Mesenchymal stem cell (in vitro differentiated cells and primary cell): ENCODE measurements around the gene YWHAQ.
A peak's percentile ranks its signal among the peaks of the same experiment; 100 is the strongest.

Experiments
- DNase-seq: peaks from one replicate; pipeline ENCODE4 v3.0.0-alpha.2; 2013
- H2AFZ ChIP-seq: one replicate; pipeline ENCODE4 v1.6.1; 2013; ENCODE audit warnings: low read depth, mild to moderate bottlenecking, control low read depth, inconsistent platforms, low read length, moderate library complexity
- H2AK5ac ChIP-seq: 2 replicates; pipeline ENCODE4 v1.6.1; 2013; ENCODE audit warnings: low read length, moderate library complexity, mild to moderate bottlenecking, inconsistent platforms; ENCODE audit not compliant: severe bottlenecking
- H2BK120ac ChIP-seq: one replicate; pipeline ENCODE4 v1.6.1; 2013; ENCODE audit warnings: low read depth, mild to moderate bottlenecking, inconsistent platforms, low read length, moderate library complexity
- H2BK12ac ChIP-seq, 2 experiments: one replicate each; pipeline ENCODE4 v1.6.1; 2013; ENCODE audit warnings: inconsistent platforms in 2 of 2, low read length in 2 of 2, mild to moderate bottlenecking in 2 of 2, moderate library complexity in 2 of 2, control low read depth in 1 of 2
- H2BK15ac ChIP-seq: one replicate; pipeline ENCODE4 v1.6.1; 2013; ENCODE audit warnings: mild to moderate bottlenecking, low read depth, inconsistent platforms; ENCODE audit not compliant: poor library complexity, severe bottlenecking
- H2BK5ac ChIP-seq: 2 replicates; pipeline ENCODE4 v1.6.1; 2013; ENCODE audit warnings: low read depth, mild to moderate bottlenecking, low read length, control low read depth, inconsistent platforms; ENCODE audit not compliant: poor library complexity, severe bottlenecking
- H3K14ac ChIP-seq, 2 experiments: one replicate each; pipeline ENCODE4 v1.6.1; 2013; ENCODE audit warnings: inconsistent platforms in 2 of 2, low read length in 2 of 2, control low read depth in 1 of 2, mild to moderate bottlenecking in 1 of 2, moderate library complexity in 1 of 2
- H3K18ac ChIP-seq, 2 experiments: one replicate each; pipeline ENCODE4 v1.6.1; 2013; ENCODE audit warnings: inconsistent platforms in 2 of 2, low read length in 2 of 2, control low read depth in 1 of 2, low read depth in 1 of 2, mild to moderate bottlenecking in 1 of 2
- H3K23ac ChIP-seq, 2 experiments: one replicate each; pipeline ENCODE4 v1.6.1; 2013; ENCODE audit warnings: inconsistent platforms in 2 of 2, low read length in 2 of 2, mild to moderate bottlenecking in 2 of 2, moderate library complexity in 2 of 2, control low read depth in 1 of 2
- H3K27ac ChIP-seq: 2 replicates; pipeline ENCODE4 v1.5.1; 2013; ENCODE audit warnings: mild to moderate bottlenecking, moderate library complexity, low read length, control low read depth, inconsistent platforms; ENCODE audit not compliant: poor library complexity, severe bottlenecking
- H3K27me3 ChIP-seq, 2 experiments: 2 replicates each; pipeline versions ENCODE4 v1.6.1 to v1.7.0; 2013; ENCODE audit warnings: low read length in 2 of 2, mild to moderate bottlenecking in 2 of 2, moderate library complexity in 2 of 2, control low read depth in 1 of 2, inconsistent platforms in 1 of 2; ENCODE audit not compliant: control insufficient read depth in 1 of 2, insufficient read depth in 1 of 2
- H3K36me3 ChIP-seq, 2 experiments: 2 replicates each; pipeline versions ENCODE4 v1.6.1 to v1.7.0; 2013; ENCODE audit warnings: low read length in 2 of 2, control low read depth in 1 of 2, inconsistent platforms in 1 of 2, low read depth in 1 of 2, mild to moderate bottlenecking in 1 of 2; ENCODE audit not compliant: insufficient read depth in 2 of 2, control insufficient read depth in 1 of 2
- H3K4ac ChIP-seq, 2 experiments: one replicate each; pipeline ENCODE4 v1.6.1; 2013; ENCODE audit warnings: inconsistent platforms in 2 of 2, low read length in 2 of 2, mild to moderate bottlenecking in 2 of 2, moderate library complexity in 2 of 2, control low read depth in 1 of 2, low read depth in 1 of 2
- H3K4me1 ChIP-seq: 2 replicates; pipeline ENCODE4 v1.6.1; 2013; ENCODE audit warnings: low read depth, low read length, control low read depth; ENCODE audit not compliant: control insufficient read depth, insufficient read depth
- H3K4me2 ChIP-seq: 2 replicates; pipeline ENCODE4 v1.6.1; 2013; ENCODE audit warnings: low read length, mild to moderate bottlenecking, inconsistent platforms; ENCODE audit not compliant: poor library complexity, severe bottlenecking
- H3K4me3 ChIP-seq, 2 experiments: 2 replicates each; pipeline versions ENCODE4 v1.5.1 to v1.7.0; 2013; ENCODE audit warnings: low read length in 2 of 2, mild to moderate bottlenecking in 2 of 2, control low read depth in 1 of 2, low read depth in 1 of 2; ENCODE audit not compliant: insufficient read depth in 1 of 2
- H3K79me1 ChIP-seq: replicated peaks from 2 replicates; pipeline ENCODE4 v1.6.1; 2013; ENCODE audit warnings: mild to moderate bottlenecking, control low read depth, low read length, inconsistent platforms; ENCODE audit not compliant: poor library complexity, severe bottlenecking
- H3K9ac ChIP-seq: 2 replicates; pipeline ENCODE4 v1.7.0; 2013; ENCODE audit warnings: mild to moderate bottlenecking, low read length, moderate library complexity
- H3K9me3 ChIP-seq: 2 replicates; pipeline ENCODE4 v1.7.0; 2013; ENCODE audit warnings: mild to moderate bottlenecking, low read length; ENCODE audit not compliant: control insufficient read depth
- H4K8ac ChIP-seq: one replicate; pipeline ENCODE4 v1.6.1; 2013; ENCODE audit warnings: inconsistent platforms, mild to moderate bottlenecking, low read length, moderate library complexity
- H4K91ac ChIP-seq: one replicate; pipeline ENCODE4 v1.6.1; 2013; ENCODE audit warnings: mild to moderate bottlenecking, low read length, inconsistent platforms
- WGBS: methylation state at CpG from one replicate; pipeline ENCODE4 v1.1.7; 2013; ENCODE audit warnings: mixed read lengths; 5-methylcytosine and 5-hydroxymethylcytosine counted together

YWHAQ gene

DNA sequence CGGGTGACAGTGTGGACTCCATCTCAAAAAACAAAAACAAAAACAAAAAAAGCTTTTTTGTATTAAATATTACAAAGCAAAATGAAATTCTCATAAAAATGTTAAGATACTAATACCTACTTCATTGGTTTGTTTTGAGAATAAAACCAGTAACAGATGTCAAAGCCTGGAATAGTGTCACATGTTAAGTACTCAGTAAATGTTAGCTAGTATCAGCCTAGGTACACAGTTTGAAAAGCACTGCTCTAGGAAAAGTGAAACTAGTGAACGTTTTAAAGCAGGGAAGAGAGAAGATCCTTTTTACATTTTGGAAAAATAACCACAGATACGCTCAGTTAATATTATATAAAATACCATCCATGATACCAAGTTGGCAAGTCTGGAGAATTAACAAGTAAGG is 38.1 kb downstream of the YWHAQ start:
- Histone ChIP-seq H2BK120ac (no peak overlapping the region), H4K8ac (no peak overlapping the region), H3K27me3 (no peaks in the 10 kb centered on the region), H2AFZ (no peak overlapping the region), H3K27ac (no peak overlapping the region), H2BK15ac (no peak overlapping the region), H4K91ac (no peak overlapping the region), H3K79me1 (peaks cover 2% of the 10 kb centered on the region), H3K4ac (no peak overlapping the region), H3K14ac (no peak overlapping the region), H2AK5ac (no peak overlapping the region), H3K36me3 (peaks cover 13 to 52% of the 10 kb centered on the region in 2 experiments), H3K9me3 (no peaks in the 10 kb centered on the region), H3K9ac (peak overlapping the region; percentile 59), H3K23ac (no peak overlapping the region), H3K18ac (no peak overlapping the region), H3K4me1 (peaks cover 3% of the 10 kb centered on the region), H3K4me3 (no peak overlapping the region), H2BK5ac (no peak overlapping the region), H2BK12ac (no peak overlapping the region), H3K4me2 (no peak overlapping the region)
- no peak for DNase-seq
- WGBS, result no CpG with 5 or more reads among the region's 3 CpGs

DNA sequence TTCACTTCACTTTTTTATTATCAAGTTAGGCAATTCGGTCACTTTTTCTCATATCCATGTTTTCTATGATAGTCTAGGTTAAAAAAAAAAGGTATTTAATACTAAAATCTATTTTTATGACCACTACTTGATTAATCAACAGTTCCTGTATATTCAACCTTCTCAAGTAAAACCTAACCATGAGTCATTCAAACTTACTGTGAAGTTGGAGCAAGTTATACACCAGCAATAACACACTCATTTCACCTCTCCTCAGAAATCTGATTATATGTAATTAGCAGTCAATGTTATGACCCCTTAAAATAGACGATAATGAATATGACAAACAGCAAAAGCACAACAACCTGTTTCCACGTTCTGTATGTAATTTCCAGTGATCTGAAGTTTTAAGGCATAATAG is 40.2 kb downstream of the YWHAQ start:
- H2BK12ac ChIP-seq, result no peak overlapping the region
- no peak overlapping the region for H4K8ac ChIP-seq
- H2BK5ac ChIP-seq, result no peak overlapping the region
- H3K9me3 ChIP-seq, result no peaks in the 10 kb centered on the region
- no peak overlapping the region for H3K14ac ChIP-seq
- H4K91ac ChIP-seq, result no peak overlapping the region
- WGBS, result no CpG with 5 or more reads among the region's 3 CpGs
- no peak overlapping the region for H3K23ac ChIP-seq
- H3K18ac ChIP-seq, result no peak overlapping the region
- no peak overlapping the region for H3K4me3 ChIP-seq
- H3K4me1 ChIP-seq, result peaks cover 3% of the 10 kb centered on the region
- H2AK5ac ChIP-seq, result no peak overlapping the region
- no peak overlapping the region for H3K4ac ChIP-seq
- H3K79me1 ChIP-seq, result peaks cover 5% of the 10 kb centered on the region
- no peak overlapping the region for H3K4me2 ChIP-seq
- peaks cover 10 to 65% of the 10 kb centered on the region in 2 experiments for H3K36me3 ChIP-seq
- no peak overlapping the region for H2BK15ac ChIP-seq
- no peak for DNase-seq
- no peak overlapping the region for H3K9ac ChIP-seq
- no peak overlapping the region for H2AFZ ChIP-seq
- no peak overlapping the region for H3K27ac ChIP-seq
- H2BK120ac ChIP-seq, result no peak overlapping the region
- no peaks in the 10 kb centered on the region for H3K27me3 ChIP-seq

DNA sequence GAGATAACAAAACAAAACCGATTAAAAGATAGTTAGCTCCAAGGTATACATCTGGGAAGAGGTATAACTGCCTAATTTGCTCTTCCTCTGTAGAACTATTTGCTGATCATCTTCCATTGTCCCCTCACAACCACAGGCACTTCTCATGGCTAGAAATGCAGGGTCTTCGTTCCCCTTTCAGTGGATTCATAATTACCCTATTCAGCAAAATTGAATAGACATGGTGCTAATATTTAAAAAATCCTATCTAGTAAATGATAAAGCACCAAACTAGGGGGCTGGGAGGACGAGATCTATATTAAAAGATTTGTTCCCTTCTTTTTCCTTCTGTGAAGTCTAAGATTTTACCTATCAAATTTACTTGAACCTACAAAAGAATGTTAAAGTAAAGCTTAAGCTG is 44.3 kb downstream of the YWHAQ start:
- no peaks in the 10 kb centered on the region for H3K9me3 ChIP-seq
- H2BK15ac ChIP-seq, result no peak overlapping the region
- no peak overlapping the region for H4K8ac ChIP-seq
- no peak overlapping the region for H2BK120ac ChIP-seq
- no peak overlapping the region for H2BK12ac ChIP-seq
- no peak overlapping the region for H2AK5ac ChIP-seq
- H3K14ac ChIP-seq, result no peak overlapping the region
- H3K4ac ChIP-seq, result no peak overlapping the region
- H3K9ac ChIP-seq, result no peak overlapping the region
- no peaks in the 10 kb centered on the region for H3K4me1 ChIP-seq
- peaks cover 14 to 85% of the 10 kb centered on the region in 2 experiments for H3K36me3 ChIP-seq
- no peak overlapping the region for H2BK5ac ChIP-seq
- H3K4me2 ChIP-seq, result no peak overlapping the region
- no peaks in the 10 kb centered on the region for H3K27me3 ChIP-seq
- no peak for DNase-seq
- H2AFZ ChIP-seq, result no peak overlapping the region
- H3K18ac ChIP-seq, result no peak overlapping the region
- no peak overlapping the region for H4K91ac ChIP-seq
- whole genome bisulfite sequencing, result 100% methylated on average over 1 of the region's 3 CpGs
- no peak overlapping the region for H3K23ac ChIP-seq
- no peak overlapping the region for H3K4me3 ChIP-seq
- peaks cover 10% of the 10 kb centered on the region for H3K79me1 ChIP-seq
- H3K27ac ChIP-seq, result no peak overlapping the region

DNA sequence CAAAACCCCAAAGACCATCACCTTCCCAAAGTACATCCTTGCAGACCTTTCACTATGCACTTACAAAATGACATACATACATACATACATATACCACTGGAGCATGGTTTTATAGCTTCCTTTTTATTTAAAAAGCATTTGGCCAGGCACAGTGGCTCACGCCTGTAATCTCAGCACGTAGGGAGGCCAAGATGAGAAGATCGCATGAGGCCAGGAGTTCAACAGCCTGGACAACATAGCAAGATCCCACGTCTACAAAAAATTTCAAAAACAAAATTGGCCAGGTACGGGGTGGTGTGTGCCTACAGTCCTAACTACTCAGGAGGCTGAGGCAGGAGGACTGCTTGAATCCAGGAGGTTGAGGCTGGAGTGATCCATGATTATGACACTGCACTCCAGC is 45.3 kb downstream of the YWHAQ start:
- Histone ChIP-seq H3K36me3 (peaks cover 14 to 83% of the 10 kb centered on the region in 2 experiments), H3K9me3 (no peaks in the 10 kb centered on the region), H3K4me3 (no peak overlapping the region), H3K79me1 (peaks cover 10% of the 10 kb centered on the region), H3K27ac (no peak overlapping the region), H3K9ac (no peak overlapping the region), H2BK12ac (no peak overlapping the region), H3K27me3 (no peaks in the 10 kb centered on the region), H3K18ac (no peak overlapping the region), H3K14ac (no peak overlapping the region), H4K91ac (no peak overlapping the region), H2BK5ac (no peak overlapping the region), H4K8ac (no peak overlapping the region), H2BK15ac (no peak overlapping the region), H3K4ac (no peak overlapping the region), H3K23ac (no peak overlapping the region), H2AK5ac (no peak overlapping the region), H3K4me1 (no peaks in the 10 kb centered on the region), H2AFZ (no peak overlapping the region), H2BK120ac (no peak overlapping the region), H3K4me2 (no peak overlapping the region)
- WGBS, result 100% methylated on average over 5 of the region's 5 CpGs
- no peak for DNase-seq
